ENCODE results near the gene CHPT1. TPM values are rescaled to one million over a fixed set of nuclear protein-coding genes. Genes with fewer than 3 reads are reported as not detected.

CHPT1 gene
- total RNA-seq, 2 donors from 2014 or later, result 17.2 to 22.1 TPM

DNA sequence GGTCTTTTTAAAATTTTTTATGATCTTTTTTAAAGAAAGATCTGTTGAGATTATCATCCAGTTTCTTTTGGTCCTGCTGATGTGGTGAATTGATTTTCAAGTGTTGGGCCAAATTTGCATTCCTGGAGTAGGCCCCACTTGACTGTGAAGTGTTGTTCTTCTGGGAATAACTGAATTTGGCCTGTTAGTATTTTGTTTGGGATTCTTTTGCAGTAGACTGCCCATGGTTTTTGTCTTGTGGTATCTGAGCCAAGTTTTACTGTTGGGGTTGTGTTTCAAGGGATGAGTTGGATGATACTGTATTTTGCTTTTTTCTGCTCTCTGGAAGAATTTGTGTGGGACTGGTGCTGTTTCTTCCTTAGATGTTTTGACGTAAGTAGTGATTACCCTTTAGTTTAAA lies 45.8 kb downstream of the CHPT1 start:
- Histone ChIP-seq H3K27me3 (ENCODE audit: control insufficient read depth, insufficient read depth, low read length, poor library complexity, severe bottlenecking) (no peaks in the 10 kb centered on the region), H3K4me1 (ENCODE audit: control insufficient read depth, insufficient read depth, low read length) (no peaks in the 10 kb centered on the region), H3K4me3 (ENCODE audit: low read length) (no peak overlapping the region), H3K9ac (ENCODE audit: extremely low read depth, low read length, poor library complexity, severe bottlenecking) (no peak overlapping the region), H3K9me3 (ENCODE audit: control insufficient read depth, low read length) (no peaks in the 10 kb centered on the region), H3K36me3 (ENCODE audit: control insufficient read depth, insufficient read depth, low read length) (peaks cover 19% of the 10 kb centered on the region), H3K27ac (ENCODE audit: low read depth, low read length) (no peak overlapping the region)
- WGBS, 2 experiments (ENCODE audit: insufficient coverage in 1 of 2, insufficient read length in 1 of 2), result no CpG with 5 or more reads among the region's 1 CpG
- Mint-ChIP-seq H3K9me3 (no peaks in the 10 kb centered on the region), H3K4me3 (no peak overlapping the region), H3K27ac (peak overlapping the region; percentile 41), H3K27me3 (ENCODE audit: insufficient read depth) (no peaks in the 10 kb centered on the region), H3K36me3 (ENCODE audit: low read depth) (peaks cover 15% of the 10 kb centered on the region), H3K4me1 (no peaks in the 10 kb centered on the region)
- TF ChIP-seq, protein P1, sequence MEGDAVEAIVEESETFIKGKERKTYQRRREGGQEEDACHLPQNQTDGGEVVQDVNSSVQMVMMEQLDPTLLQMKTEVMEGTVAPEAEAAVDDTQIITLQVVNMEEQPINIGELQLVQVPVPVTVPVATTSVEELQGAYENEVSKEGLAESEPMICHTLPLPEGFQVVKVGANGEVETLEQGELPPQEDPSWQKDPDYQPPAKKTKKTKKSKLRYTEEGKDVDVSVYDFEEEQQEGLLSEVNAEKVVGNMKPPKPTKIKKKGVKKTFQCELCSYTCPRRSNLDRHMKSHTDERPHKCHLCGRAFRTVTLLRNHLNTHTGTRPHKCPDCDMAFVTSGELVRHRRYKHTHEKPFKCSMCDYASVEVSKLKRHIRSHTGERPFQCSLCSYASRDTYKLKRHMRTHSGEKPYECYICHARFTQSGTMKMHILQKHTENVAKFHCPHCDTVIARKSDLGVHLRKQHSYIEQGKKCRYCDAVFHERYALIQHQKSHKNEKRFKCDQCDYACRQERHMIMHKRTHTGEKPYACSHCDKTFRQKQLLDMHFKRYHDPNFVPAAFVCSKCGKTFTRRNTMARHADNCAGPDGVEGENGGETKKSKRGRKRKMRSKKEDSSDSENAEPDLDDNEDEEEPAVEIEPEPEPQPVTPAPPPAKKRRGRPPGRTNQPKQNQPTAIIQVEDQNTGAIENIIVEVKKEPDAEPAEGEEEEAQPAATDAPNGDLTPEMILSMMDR (conservative IDR thresholded peaks at IDR 0.05), result no peak
- DNase-seq, result no peak

DNA sequence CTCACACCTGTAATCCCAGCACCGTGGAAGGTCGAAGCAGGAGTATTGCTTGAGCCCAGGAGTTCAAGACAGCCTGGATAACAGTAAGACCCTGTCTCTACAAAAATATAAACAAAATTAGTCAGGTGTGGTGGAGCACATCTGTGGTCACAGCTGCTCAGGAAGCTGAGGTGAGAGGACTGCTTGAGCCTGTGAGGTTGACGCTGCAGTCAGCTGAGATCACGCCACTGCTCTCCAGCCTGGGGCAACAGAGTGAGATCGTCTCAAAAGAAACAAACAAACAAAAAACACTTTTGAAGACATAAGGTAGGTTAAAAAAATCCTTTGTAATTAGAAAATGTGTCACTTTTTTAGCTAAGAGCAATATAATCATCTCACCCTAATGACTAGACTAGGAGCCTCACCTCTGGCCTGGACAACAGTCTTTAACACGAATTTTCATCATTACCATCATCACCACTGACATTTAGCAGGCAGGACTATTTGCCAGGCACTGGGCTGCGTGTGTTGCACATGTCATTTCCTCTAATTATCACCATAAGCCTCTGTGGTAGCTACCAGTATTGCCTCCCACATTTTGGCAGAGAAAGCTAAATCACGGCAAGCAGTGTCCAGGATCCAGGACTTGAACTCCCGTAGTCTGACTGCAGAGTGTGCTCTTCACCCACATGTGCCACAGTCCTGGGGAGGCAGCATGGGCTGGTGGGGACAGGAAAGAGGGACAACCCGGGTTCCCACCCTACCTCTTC lies 46.5 kb downstream of the CHPT1 start:
- DNase-seq, result no peak
- Histone ChIP-seq H3K9me3 (ENCODE audit: control insufficient read depth, low read length) (no peaks in the 10 kb centered on the region), H3K9ac (ENCODE audit: extremely low read depth, low read length, poor library complexity, severe bottlenecking) (no peak overlapping the region), H3K4me3 (ENCODE audit: low read length) (no peak overlapping the region), H3K36me3 (ENCODE audit: control insufficient read depth, insufficient read depth, low read length) (peaks cover 19% of the 10 kb centered on the region), H3K27ac (ENCODE audit: low read depth, low read length) (no peak overlapping the region), H3K27me3 (ENCODE audit: control insufficient read depth, insufficient read depth, low read length, poor library complexity, severe bottlenecking) (no peaks in the 10 kb centered on the region), H3K4me1 (ENCODE audit: control insufficient read depth, insufficient read depth, low read length) (no peaks in the 10 kb centered on the region)
- whole genome bisulfite sequencing, 2 experiments (ENCODE audit: insufficient coverage in 1 of 2, insufficient read length in 1 of 2), result 88 to 92% methylated on average over 5 to 9 of the region's 10 CpGs
- Mint-ChIP-seq H3K36me3 (ENCODE audit: low read depth) (peaks cover 11% of the 10 kb centered on the region), H3K27me3 (ENCODE audit: insufficient read depth) (no peaks in the 10 kb centered on the region), H3K27ac (no peak overlapping the region), H3K4me3 (no peak overlapping the region), H3K4me1 (no peaks in the 10 kb centered on the region), H3K9me3 (no peaks in the 10 kb centered on the region)
- TF ChIP-seq, protein P1 (conservative IDR thresholded peaks at IDR 0.05), result no peak

DNA sequence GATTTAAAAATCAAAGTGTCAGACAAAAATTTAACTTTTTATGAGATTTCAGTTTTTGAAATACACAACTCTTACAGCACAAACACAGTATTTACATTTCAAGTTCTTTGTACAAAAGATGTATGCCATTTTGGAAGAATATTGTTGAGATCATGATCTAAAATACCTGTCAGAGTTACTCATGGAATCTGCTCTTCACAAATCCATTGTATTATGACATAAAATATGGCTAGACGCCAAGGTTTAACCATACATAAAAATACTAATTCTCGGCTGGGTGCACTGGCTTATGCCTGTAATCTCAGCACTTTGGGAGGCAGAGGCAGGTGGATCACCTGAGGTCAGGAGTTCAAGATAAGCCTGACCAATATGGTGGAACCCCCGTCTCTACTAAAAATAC lies 48.0 kb downstream of the CHPT1 start:
- Mint-ChIP-seq H3K4me1 (no peaks in the 10 kb centered on the region), H3K9me3 (no peaks in the 10 kb centered on the region), H3K27me3 (ENCODE audit: insufficient read depth) (no peaks in the 10 kb centered on the region), H3K36me3 (ENCODE audit: low read depth) (peaks cover 5% of the 10 kb centered on the region), H3K4me3 (no peak overlapping the region), H3K27ac (no peak overlapping the region)
- 90 to 100% methylated on average over 2 to 3 of the region's 3 CpGs for WGBS, 2 experiments (ENCODE audit: insufficient coverage in 1 of 2, insufficient read length in 1 of 2)
- H3K4me1 ChIP-seq (ENCODE audit: control insufficient read depth, insufficient read depth, low read length), result no peaks in the 10 kb centered on the region
- H3K36me3 ChIP-seq (ENCODE audit: control insufficient read depth, insufficient read depth, low read length), result peaks cover 19% of the 10 kb centered on the region
- no peak overlapping the region for H3K27ac ChIP-seq (ENCODE audit: low read depth, low read length)
- no peak overlapping the region for H3K9ac ChIP-seq (ENCODE audit: extremely low read depth, low read length, poor library complexity, severe bottlenecking)
- H3K27me3 ChIP-seq (ENCODE audit: control insufficient read depth, insufficient read depth, low read length, poor library complexity, severe bottlenecking), result no peaks in the 10 kb centered on the region
- no peak overlapping the region for H3K4me3 ChIP-seq (ENCODE audit: low read length)
- TF ChIP-seq, protein P1 (conservative IDR thresholded peaks at IDR 0.05), result no peak
- no peak for DNase-seq
- H3K9me3 ChIP-seq (ENCODE audit: control insufficient read depth, low read length), result no peaks in the 10 kb centered on the region

All from endodermal cell (in vitro differentiated cells).